Thyroid gland (tissue), 4 donors: Measurements from ENCODE around the gene MTA2.
"Not testable (repeated sequence)": the region's sequence is repeated elsewhere in the genome, so short reads cannot be mapped to it uniquely, and the experiment has no call there.

Experiments
- CTCF ChIP-seq, 6 experiments: fragments of 200-600 bp in 3 of 6; fragments of 450-650 bp in 3 of 6; sonication (generic) in 3 of 6; IDR thresholded peaks; one replicate each; pipeline ENCODE4 v1.5.1; 2016 to 2019; ENCODE audit warnings: antibody characterized with exemption in 6 of 6, mild to moderate bottlenecking in 2 of 6, inconsistent platforms in 1 of 6, moderate library complexity in 1 of 6
- POLR2A ChIP-seq, 2 donors: fragments of 450-650 bp; IDR thresholded peaks; one replicate each; pipeline ENCODE4 v1.6.1; 2017; ENCODE audit warnings: antibody characterized with exemption in 2 of 2, mild to moderate bottlenecking in 2 of 2, moderate library complexity in 1 of 2

- TF ChIP-seq POLR2A, CTCF (IDR thresholded peaks at IDR 0.05): not testable (repeated sequence)
These were observed 30.2 kb downstream of the MTA2 start for GRCh38 chr11:62571493-62571892.
